Muscle layer of duodenum (tissue), 2 donors: ENCODE measurements around the gene KCNQ2.

Source experiments
- H3K27ac ChIP-seq: one replicate; pipeline ENCODE4 v1.7.0; 2013; ENCODE audit warnings: mild to moderate bottlenecking, low read length
- H3K27me3 ChIP-seq: one replicate; pipeline ENCODE4 v1.7.0; 2013; ENCODE audit warnings: low read depth, mild to moderate bottlenecking, control low read depth, low read length
- H3K36me3 ChIP-seq, 2 donors: one replicate each; pipeline ENCODE4 v1.7.0; 2013; ENCODE audit warnings: low read length in 2 of 2, control low read depth in 1 of 2, mild to moderate bottlenecking in 1 of 2; ENCODE audit not compliant: insufficient read depth in 2 of 2, control insufficient read depth in 1 of 2
- H3K4me1 ChIP-seq, 2 donors: one replicate each; pipeline ENCODE4 v1.7.0; 2013; ENCODE audit warnings: low read length in 2 of 2, mild to moderate bottlenecking in 2 of 2, control low read depth in 1 of 2, moderate library complexity in 1 of 2; ENCODE audit not compliant: insufficient read depth in 2 of 2, control insufficient read depth in 1 of 2
- H3K4me3 ChIP-seq, 2 donors: one replicate each; pipeline ENCODE4 v1.7.0; 2013; ENCODE audit warnings: low read length in 2 of 2, low read depth in 1 of 2, mild to moderate bottlenecking in 1 of 2
- H3K9me3 ChIP-seq, 2 donors: one replicate each; pipeline ENCODE4 v1.7.0; 2013; ENCODE audit warnings: low read length in 2 of 2, control low read depth in 1 of 2, mild to moderate bottlenecking in 1 of 2; ENCODE audit not compliant: control insufficient read depth in 1 of 2
- donor health status: healthy.

The KCNQ2 gene

GRCh38 chr20:63457737-63458136 lies 14.7 kb downstream of the KCNQ2 start:
- H3K36me3 ChIP-seq, result no peaks in the 10 kb centered on the region
- H3K9me3 ChIP-seq, result no peaks in the 10 kb centered on the region
- peaks cover 6% of the 10 kb centered on the region for H3K27me3 ChIP-seq
- no peak overlapping the region for H3K4me3 ChIP-seq
- peaks cover 0 to 21% of the 10 kb centered on the region in 2 donors for H3K4me1 ChIP-seq
- no peak overlapping the region for H3K27ac ChIP-seq

DNA sequence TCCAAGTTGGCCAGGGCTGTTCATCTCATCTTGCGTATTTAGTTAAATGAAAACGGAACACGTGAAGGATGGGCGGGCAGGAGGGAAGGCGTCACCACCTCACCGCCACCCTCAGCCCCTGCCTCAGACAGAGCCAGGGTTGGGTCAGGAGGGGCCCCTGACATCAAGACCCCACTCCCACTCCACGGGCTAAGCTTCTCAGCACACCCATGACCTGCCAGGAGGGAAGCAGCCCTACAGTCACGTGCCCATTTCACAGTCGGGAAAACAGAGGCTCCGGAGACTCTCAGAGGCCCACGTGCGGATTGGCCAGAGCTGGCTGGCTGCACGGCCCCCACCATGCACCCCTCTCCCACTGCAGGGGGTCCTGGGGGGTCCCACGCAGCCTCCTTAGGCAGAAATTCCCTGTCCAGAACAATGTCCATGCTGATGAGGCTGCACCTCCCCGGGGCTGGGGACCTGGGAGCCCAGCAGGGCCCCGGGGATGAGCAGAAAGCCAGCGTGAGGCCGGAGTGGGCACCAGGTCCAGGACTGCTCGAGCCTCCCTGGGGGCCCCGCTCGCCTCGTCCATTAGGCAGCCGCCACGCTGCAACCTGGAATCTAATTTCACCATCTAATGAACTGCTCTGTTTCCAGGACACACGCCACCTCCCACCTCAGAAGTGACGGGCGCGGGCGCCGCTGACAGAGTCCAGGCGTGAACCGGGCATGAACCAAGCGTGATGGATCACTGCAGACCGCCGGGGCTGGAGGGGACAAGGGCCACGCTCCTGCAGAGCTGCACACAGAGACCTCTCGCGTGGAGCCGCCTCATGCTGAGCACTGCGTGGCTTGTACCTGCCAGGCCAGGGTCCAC lies 15.8 kb downstream of the KCNQ2 start:
- H3K27me3 ChIP-seq, result peaks cover 10% of the 10 kb centered on the region
- no peaks in the 10 kb centered on the region for H3K9me3 ChIP-seq

GRCh38 chr20:63455568-63455859 lies 16.9 kb downstream of the KCNQ2 start:
- Histone ChIP-seq H3K36me3 (no peaks in the 10 kb centered on the region), H3K4me1 (peaks cover 0 to 21% of the 10 kb centered on the region in 2 donors), H3K4me3 (no peak overlapping the region), H3K27me3 (peaks cover 10% of the 10 kb centered on the region), H3K9me3 (no peaks in the 10 kb centered on the region), H3K27ac (no peak overlapping the region)

More for the DNA sequence above, 15.8 kb downstream of the KCNQ2 start:
- peaks cover 0 to 21% of the 10 kb centered on the region in 2 donors for H3K4me1 ChIP-seq
- no peak overlapping the region for H3K4me3 ChIP-seq
- no peaks in the 10 kb centered on the region for H3K36me3 ChIP-seq
- no peak overlapping the region for H3K27ac ChIP-seq

GRCh38 chr20:63454731-63455567 lies 17.5 kb downstream of the KCNQ2 start:
- peaks cover 10% of the 10 kb centered on the region for H3K27me3 ChIP-seq
- no peak overlapping the region for H3K27ac ChIP-seq
- no peak overlapping the region for H3K4me3 ChIP-seq
- H3K4me1 ChIP-seq, result peaks cover 0 to 21% of the 10 kb centered on the region in 2 donors
- H3K9me3 ChIP-seq, result no peaks in the 10 kb centered on the region
- no peaks in the 10 kb centered on the region for H3K36me3 ChIP-seq

- Histone ChIP-seq H3K9me3 (no peaks in the 10 kb centered on the region), H3K27me3 (peaks cover 10% of the 10 kb centered on the region), H3K27ac (no peak overlapping the region)
Observed at GRCh38 chr20:63452821-63453523, 19.5 kb downstream of the KCNQ2 start.

DNA sequence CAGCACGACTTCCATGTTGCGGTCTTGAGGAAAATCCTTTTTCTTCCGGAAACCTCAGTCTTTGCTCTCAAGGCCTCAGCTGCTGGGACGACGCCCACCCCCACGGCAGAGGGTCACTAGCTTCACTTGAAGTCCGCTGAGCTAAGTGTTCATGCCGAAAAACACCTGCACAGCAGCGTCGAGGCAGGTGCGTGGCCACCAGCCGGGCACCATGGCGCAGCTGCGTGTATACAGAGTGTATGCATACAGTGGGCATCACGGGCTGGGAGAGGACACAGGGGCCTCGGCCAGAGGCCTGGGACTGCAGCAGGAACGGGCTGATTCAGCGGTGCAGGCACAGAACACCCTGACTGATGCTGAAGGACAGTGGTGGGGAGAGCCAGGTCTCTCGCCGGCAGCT lies 20.1 kb downstream of the KCNQ2 start:
- Histone ChIP-seq H3K4me3 (no peak overlapping the region), H3K27me3 (peaks cover 10% of the 10 kb centered on the region), H3K4me1 (peaks cover 0 to 13% of the 10 kb centered on the region in 2 donors)

More at GRCh38 chr20:63452821-63453523, 19.5 kb downstream of the KCNQ2 start:
- Histone ChIP-seq H3K36me3 (no peaks in the 10 kb centered on the region), H3K4me1 (peaks cover 0 to 20% of the 10 kb centered on the region in 2 donors), H3K4me3 (no peak overlapping the region)

DNA sequence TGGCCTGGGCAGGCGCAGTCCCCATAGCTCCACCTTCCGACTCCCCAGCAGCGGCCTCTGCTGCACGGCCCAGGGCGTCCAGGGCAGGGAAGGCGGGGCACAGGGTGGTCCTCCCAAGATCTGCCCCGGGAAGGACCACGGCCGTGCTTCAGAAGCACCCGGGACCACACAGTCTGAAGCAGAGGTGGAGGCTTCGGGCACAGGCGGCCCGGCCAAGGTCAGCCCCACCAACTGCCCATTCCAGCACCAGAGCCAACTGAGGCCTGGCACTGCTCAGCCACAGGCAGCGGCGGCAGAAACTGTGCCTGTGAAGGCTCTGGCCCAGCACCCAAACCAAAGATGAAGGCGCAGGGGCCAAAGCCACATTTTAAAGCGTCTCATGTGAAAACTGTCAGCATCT lies 20.6 kb downstream of the KCNQ2 start:
- Histone ChIP-seq H3K36me3 (no peaks in the 10 kb centered on the region), H3K27ac (no peak overlapping the region), H3K27me3 (peaks cover 10% of the 10 kb centered on the region), H3K4me3 (no peak overlapping the region), H3K4me1 (peaks cover 0 to 11% of the 10 kb centered on the region in 2 donors), H3K9me3 (no peaks in the 10 kb centered on the region)

More for the DNA sequence above, 20.1 kb downstream of the KCNQ2 start:
- no peaks in the 10 kb centered on the region for H3K9me3 ChIP-seq
- no peaks in the 10 kb centered on the region for H3K36me3 ChIP-seq
- H3K27ac ChIP-seq, result no peak overlapping the region

- H3K27me3 ChIP-seq, result peaks cover 10% of the 10 kb centered on the region
- H3K9me3 ChIP-seq, result no peaks in the 10 kb centered on the region
- H3K27ac ChIP-seq, result no peak overlapping the region
- peaks cover 0 to 11% of the 10 kb centered on the region in 2 donors for H3K4me1 ChIP-seq
- no peaks in the 10 kb centered on the region for H3K36me3 ChIP-seq
- no peak overlapping the region for H3K4me3 ChIP-seq
Observed at GRCh38 chr20:63449796-63450730, 22.4 kb downstream of the KCNQ2 start.

GRCh38 chr20:63449025-63449424 lies 23.4 kb downstream of the KCNQ2 start:
- no peaks in the 10 kb centered on the region for H3K36me3 ChIP-seq

DNA sequence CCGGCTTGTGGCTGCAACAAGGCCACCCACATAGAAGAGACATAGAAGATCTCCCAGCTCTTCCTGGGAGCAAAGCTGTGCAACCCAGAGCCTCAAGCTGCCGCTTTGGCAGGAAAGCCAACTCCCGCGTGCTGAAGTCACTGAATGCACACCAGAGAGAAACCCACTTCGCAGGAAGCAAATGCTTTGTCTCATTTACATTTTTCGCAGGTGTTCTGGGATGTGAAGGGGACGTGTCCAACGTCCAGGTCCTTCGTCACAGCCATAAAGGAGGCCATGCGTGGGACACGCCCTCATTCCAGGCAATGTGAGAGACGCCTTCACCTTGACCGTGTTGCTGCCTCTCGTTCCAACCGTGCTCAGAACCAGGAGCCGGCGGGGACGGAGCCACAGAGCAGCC lies 24.4 kb downstream of the KCNQ2 start:
- H3K9me3 ChIP-seq, result no peaks in the 10 kb centered on the region
- peaks cover 4% of the 10 kb centered on the region for H3K27me3 ChIP-seq
- H3K4me3 ChIP-seq, result no peak overlapping the region
- H3K36me3 ChIP-seq, result no peaks in the 10 kb centered on the region
- no peaks in the 10 kb centered on the region for H3K4me1 ChIP-seq
- no peak overlapping the region for H3K27ac ChIP-seq

More at GRCh38 chr20:63449025-63449424, 23.4 kb downstream of the KCNQ2 start:
- peaks cover 0 to 7% of the 10 kb centered on the region in 2 donors for H3K4me1 ChIP-seq
- no peaks in the 10 kb centered on the region for H3K9me3 ChIP-seq
- H3K4me3 ChIP-seq, result no peak overlapping the region
- H3K27me3 ChIP-seq, result peaks cover 4% of the 10 kb centered on the region
- no peak overlapping the region for H3K27ac ChIP-seq
